K562 (cell line): ENCODE results near the gene MIEF1. TPM values are rescaled to one million over a fixed set of nuclear protein-coding genes. Genes with fewer than 3 reads are reported as not detected.

ENCODE experiments used
- ATAC-seq: fragments of 200-7000 bp; cut with Tn5 transposase; 3 replicates; pipeline ENCODE4 v1.9.1; 2020; ENCODE audit warnings: moderate library complexity
- BruUV-seq: library from RNA; stranded (reverse); fragments of 400-500 nt; replicated peaks from 2 replicates; lab custom pipeline; 2021; lab: Mats Ljungman, UMichigan
- CTCF ChIA-PET: fragments of 300-600 bp; formaldehyde crosslinking; extraction: SDS; loops from one replicate; lab custom pipeline; 2021; ENCODE audit warnings: low intra/inter-chr PET ratio; lab: Yijun Ruan, JAX
- POLR2A ChIA-PET: fragments of 300-600, 350-650 bp; sonication (Branson Sonifier 250); formaldehyde crosslinking; extraction: SDS; loops from one replicate; lab custom pipeline; 2021; ENCODE audit warnings: antibody characterized with exemption, inconsistent platforms; lab: Yijun Ruan, JAX
- DNase-seq, 4 experiments: peaks; one replicate each; pipeline versions ENCODE4 v3.0.0 to v3.0.0-alpha.2; 2011 to 2018; ENCODE audit warnings: low spot score in 3 of 4, mixed read lengths in 3 of 4; ENCODE audit errors: extremely low read depth in 1 of 4
- FAIRE-seq: peaks from 2 replicates; lab custom pipeline; 2011; peaks lifted over from hg19 to GRCh38; lab: Jason Lieb, UNC
- H2AFZ ChIP-seq: 2 replicates; pipeline ENCODE4 v1.6.0; 2011; ENCODE audit warnings: low read depth, low read length, control low read depth, inconsistent platforms
- H3K27ac ChIP-seq: fragments of 200-600 bp; 3 replicates; pipeline ENCODE4 v1.8.0; 2011; ENCODE audit warnings: low read depth, mild to moderate bottlenecking, control low read depth, inconsistent platforms, low read length, moderate library complexity, mixed read lengths; ENCODE audit errors: extremely low read depth
- H3K27me3 ChIP-seq, 2 experiments: fragments of 300-600 bp in 1 of 2; 2 replicates in 1 of 2; 3 replicates in 1 of 2; pipeline versions ENCODE4 v1.6.0 to v1.8.0; 2011; ENCODE audit warnings: inconsistent platforms in 2 of 2, low read length in 2 of 2, mild to moderate bottlenecking in 1 of 2, mixed read lengths in 1 of 2, moderate library complexity in 1 of 2; ENCODE audit not compliant: control insufficient read depth in 2 of 2, insufficient read depth in 2 of 2
- H3K36me3 ChIP-seq: fragments of 300-600 bp; 3 replicates; pipeline ENCODE4 v1.8.0; 2011; ENCODE audit warnings: mild to moderate bottlenecking, low read length, inconsistent platforms; ENCODE audit not compliant: control insufficient read depth, insufficient read depth
- H3K4me1 ChIP-seq, 2 experiments: fragments of 200-600 bp in 1 of 2; replicated peaks in 1 of 2; 2 replicates in 1 of 2; 3 replicates in 1 of 2; pipeline versions ENCODE4 v1.5.1 to v1.8.0; 2011; ENCODE audit warnings: inconsistent platforms in 2 of 2, low read length in 2 of 2, mild to moderate bottlenecking in 1 of 2, mixed read lengths in 1 of 2, moderate library complexity in 1 of 2; ENCODE audit not compliant: control insufficient read depth in 2 of 2, insufficient read depth in 2 of 2
- H3K4me2 ChIP-seq: 2 replicates; pipeline ENCODE4 v1.6.1; 2011; ENCODE audit warnings: low read length, control low read depth, inconsistent platforms, mixed read lengths; ENCODE audit not compliant: insufficient read depth
- H3K4me3 ChIP-seq: fragments of 200-600 bp; sonication (generic), shearing (Covaris generic); 2 replicates; pipeline ENCODE4 v1.5.1; 2016; ENCODE audit warnings: control low read depth, inconsistent platforms
- H3K79me2 ChIP-seq: fragments of 200-600 bp; 3 replicates; pipeline ENCODE4 v1.8.0; 2011; ENCODE audit warnings: low read length, inconsistent platforms; ENCODE audit not compliant: control insufficient read depth, insufficient read depth
- H3K9ac ChIP-seq, 2 experiments: 2 replicates each; pipeline versions ENCODE4 v1.6.0 to v1.6.1; 2011; ENCODE audit warnings: low read depth in 2 of 2, low read length in 2 of 2, control low read depth in 1 of 2, inconsistent platforms in 1 of 2, mild to moderate bottlenecking in 1 of 2, mixed read lengths in 1 of 2; ENCODE audit not compliant: insufficient read depth in 1 of 2
- H3K9me1 ChIP-seq: one replicate; pipeline ENCODE4 v1.6.0; 2011; ENCODE audit warnings: inconsistent platforms, mild to moderate bottlenecking, low read length, moderate library complexity; ENCODE audit not compliant: control insufficient read depth, insufficient read depth
- H3K9me3 ChIP-seq: replicated peaks from 2 replicates; pipeline ENCODE4 v1.5.1; 2011; ENCODE audit warnings: low read depth, low read length, inconsistent platforms; ENCODE audit not compliant: control insufficient read depth, insufficient read depth
- H4K20me1 ChIP-seq: replicated peaks from 2 replicates; pipeline ENCODE4 v1.6.1; 2011; ENCODE audit warnings: low read length, inconsistent platforms, mixed read lengths; ENCODE audit not compliant: control insufficient read depth, insufficient read depth
- ATF7 ChIP-seq: fragments of 450-650 bp; IDR thresholded peaks from 2 replicates; pipeline ENCODE4 v1.7.1; 2014; ENCODE audit warnings: mild to moderate bottlenecking, moderate library complexity
- HNRNPUL1 ChIP-seq: fragments of 200-400 bp; formaldehyde crosslinking; IDR thresholded peaks from 2 replicates; pipeline ENCODE4 v1.6.1; 2017; ENCODE audit warnings: low read length
- IFI16 ChIP-seq: fragments of 250-450 bp; sonication (Bioruptor Pico); IDR thresholded peaks from 2 replicates; pipeline ENCODE4 v2.1.2; 2022; ENCODE audit warnings: mild to moderate bottlenecking, inconsistent platforms
- L3MBTL2 ChIP-seq: fragments of 450-650 bp; IDR thresholded peaks from 2 replicates; pipeline ENCODE4 v1.6.1; 2016; ENCODE audit warnings: mild to moderate bottlenecking, moderate library complexity
- MAFK ChIP-seq: IDR thresholded peaks from 2 replicates; pipeline ENCODE4 v1.6.1; 2011; ENCODE audit warnings: low read length, improper control_type of control experiment
- PKNOX1 ChIP-seq: fragments of 450-650 bp; IDR thresholded peaks from 2 replicates; pipeline ENCODE4 v1.6.1; 2016
- PRDM10 ChIP-seq: fragments of 450-650 bp; IDR thresholded peaks from 2 replicates; pipeline ENCODE4 v1.6.1; 2018; ENCODE audit not compliant: partially characterized antibody
- RAD21 ChIP-seq, 2 experiments: fragments of 250-450 bp in 1 of 2; fragments of 450-650 bp in 1 of 2; sonication (Bioruptor Pico) in 1 of 2; formaldehyde crosslinking in 1 of 2; IDR thresholded peaks in 1 of 2; conservative IDR thresholded peaks in 1 of 2; 2 replicates each; pipeline versions ENCODE4 v1.4.0 to v1.8.0; 2020 to 2022; ENCODE audit warnings: mild to moderate bottlenecking in 2 of 2, moderate library complexity in 1 of 2
- TBP ChIP-seq: optimal IDR thresholded peaks from 2 replicates; pipeline ENCODE3; 2011; ENCODE audit warnings: low read depth, low read length, improper control_type of control experiment
- ZNF592 ChIP-seq: fragments of 450-650 bp; IDR thresholded peaks from 2 replicates; pipeline ENCODE4 v1.6.1; 2017; ENCODE audit warnings: antibody characterized with exemption, mild to moderate bottlenecking
- WGBS: fragments of 100-300 bp; shearing (Covaris generic); methylation state at CpG from one replicate; pipeline ENCODE4 v1.1.6; 2016; ENCODE audit warnings: low coverage, mixed read lengths; ENCODE audit not compliant: insufficient coverage; ENCODE audit errors: missing lambda C conversion rate; 5-methylcytosine and 5-hydroxymethylcytosine counted together
- in situ Hi-C: fragments of 300-500 bp; cut with MboI; formaldehyde crosslinking; loops from 4 replicates; pipeline ENCODE4 v1.15.0; 2018; ENCODE audit warnings: inconsistent platforms, mixed read lengths
- intact Hi-C: fragments of 100-400 bp; cut with micrococcal nuclease; formaldehyde crosslinking; loops from 2 replicates; pipeline ENCODE4 v1.14.2; 2022
- polyA plus RNA-seq, 8 experiments: library from polyadenylated mRNA; depleted of rRNA in 4 of 8; stranded (reverse) in 5 of 8; unstranded in 3 of 8; fragments of >200 nt; fragmentation: Nextera tagmentation in 2 of 8; fragmentation: Illumina TruSeq in 1 of 8; extraction: Ambion mirVana in 2 of 8; extraction: Trizol in 1 of 8; gene quantifications; 2 replicates each; pipeline versions ENCODE4 v1.2.1 to v1.2.3, GENCODE V29; 2011 to 2014; ENCODE audit warnings: inconsistent platforms in 1 of 8, missing spikeins in 1 of 8
- total RNA-seq, 7 experiments: library from RNA; depleted of rRNA in 6 of 7; stranded (reverse); fragments of >200 nt in 6 of 7; fragmentation: Illumina TruSeq in 2 of 7; extraction: Trizol in 2 of 7; gene quantifications; 2 replicates each; pipeline versions ENCODE4 v1.2.1 to v1.2.3, GENCODE V29; 2011 to 2021; ENCODE audit warnings: low replicate concordance in 1 of 7
- TF ChIP-seq, protein P1 (sequence below): fragments of 250-450 bp; sonication (Bioruptor Pico); IDR thresholded peaks from 2 replicates; pipeline ENCODE4 v1.8.0; 2022; ENCODE audit warnings: moderate library complexity, mild to moderate bottlenecking, inconsistent platforms

MIEF1 gene
- total and polyA plus RNA-seq, 9 of the 15 experiments (the other 6 are each of a cell fraction or from before 2014, with no cell fraction given) = 10.9 to 51.8 (median 25.5) TPM

DNA sequence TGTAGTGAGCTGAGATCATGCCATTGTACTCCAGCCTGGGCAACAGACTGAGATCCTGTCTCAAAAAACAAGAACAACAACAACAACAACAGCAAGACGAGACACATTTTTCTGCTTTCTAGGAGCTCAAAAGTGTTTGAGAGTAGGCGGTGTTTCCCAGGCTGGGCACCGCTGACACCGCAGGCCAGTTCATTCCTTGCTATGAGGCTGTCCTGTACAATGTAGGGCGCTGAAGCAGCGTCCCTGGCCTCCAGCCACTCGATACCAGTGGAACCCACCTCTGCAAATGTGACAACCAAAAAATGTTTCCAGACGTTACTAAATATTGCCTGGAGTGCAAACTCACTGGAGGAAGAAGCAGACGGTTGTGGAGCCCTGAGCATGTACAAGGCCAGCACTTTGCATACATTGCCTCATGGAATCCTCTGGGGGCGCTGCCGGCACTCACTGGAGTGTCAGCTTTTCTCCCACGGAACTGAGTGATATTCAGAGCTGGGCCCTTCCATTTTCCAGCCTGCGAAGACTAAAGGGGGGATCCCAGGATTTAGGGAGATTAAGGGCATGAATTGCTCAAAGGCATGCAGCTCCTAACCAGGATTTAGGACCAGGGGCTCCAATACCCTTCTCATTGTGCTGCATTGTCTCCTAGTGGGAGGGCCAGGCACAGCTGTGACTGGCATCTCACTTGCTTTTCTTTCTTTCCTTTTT lies 5.8 kb upstream of the MIEF1 start:
- intact Hi-C loops = loop anchor here (2.0 to 5.0 kb wide), 2 partner anchors 23 to 36 kb away; partner anchors contain the start of gene RPS19BP1
- POLR2A ChIA-PET = interaction anchor here (0.7 to 1.7 kb wide), 10 partner anchors 21 to 532 kb away, joined by 3 to 11 read pairs (median 4); partner anchors contain the start of genes ATF4 and RPL3
- peak; percentile 16 to 51; a peak in 2 of 4 replicates for TF ChIP-seq RAD21 (CRISPR knock-in tag; conservative IDR thresholded peaks at IDR 0.05 in 1 of 2, IDR thresholded peaks at IDR 0.05 in 1 of 2)
- TF ChIP-seq IFI16 (CRISPR knock-in tag) = no peak
- TF ChIP-seq L3MBTL2 = peak; percentile 65
- TF ChIP-seq ATF7 = peak; percentile 17; the same call in 1 of the 2 replicates
- TF ChIP-seq, protein P1, sequence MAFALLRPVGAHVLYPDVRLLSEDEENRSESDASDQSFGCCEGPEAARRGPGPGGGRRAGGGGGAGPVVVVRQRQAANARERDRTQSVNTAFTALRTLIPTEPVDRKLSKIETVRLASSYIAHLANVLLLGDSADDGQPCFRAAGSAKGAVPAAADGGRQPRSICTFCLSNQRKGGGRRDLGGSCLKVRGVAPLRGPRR (CRISPR knock-in tag) = no peak
- TF ChIP-seq MAFK = 0 out of 2 replicates have a peak, but pooled peaks have one; percentile 1
- TF ChIP-seq TBP = peak; percentile 25
- TF ChIP-seq PKNOX1 = peak; percentile 47
- 0 out of 2 replicates have a peak, but pooled peaks have one; percentile 35 for TF ChIP-seq ZNF592
- no peak for TF ChIP-seq HNRNPUL1
- peak; percentile 73 for TF ChIP-seq PRDM10

More for the DNA sequence above, 5.8 kb upstream of the MIEF1 start:
- WGBS = 34% methylated on average over 12 of the region's 13 CpGs
- Histone ChIP-seq H3K9ac (peak overlapping the region in 1 of 2 experiments; percentile 13; a peak in 1 of 4 replicates), H3K4me2 (no peak overlapping the region), H2AFZ (peak overlapping the region; percentile 94), H3K27ac (peak overlapping the region; percentile 44; the same call in 2 of the 3 replicates), H4K20me1 (no peaks in the 10 kb centered on the region), H3K4me3 (no peak overlapping the region), H3K79me2 (no peaks in the 10 kb centered on the region), H3K4me1 (peaks cover 18 to 25% of the 10 kb centered on the region in 2 experiments), H3K27me3 (no peaks in the 10 kb centered on the region), H3K9me1 (no peaks in the 10 kb centered on the region), H3K36me3 (no peaks in the 10 kb centered on the region), H3K9me3 (no peaks in the 10 kb centered on the region)
- no TSS peak for BruUV-seq
- DNase-seq (peak; percentile 37 to 85 (median 48)), FAIRE-seq (peak; percentile 96), ATAC-seq (peak; percentile 91)
- CTCF ChIA-PET = interaction anchor here (0.6 to 1.2 kb wide), 4 partner anchors 19 to 679 kb away, joined by 3 to 4 read pairs (median 4); no protein-coding TSS in a partner anchor
- in situ Hi-C loops = no loop called here
